HFF-Myc (cell line): ENCODE measurements around the gene UBQLN4.
A peak's percentile ranks its signal among the peaks of the same experiment; 100 is the strongest.
"Not testable (repeated sequence)": the region's sequence is repeated elsewhere in the genome, so short reads cannot be mapped to it uniquely, and the experiment has no call there.

Experiments
- DNase-seq: peaks from one replicate; pipeline ENCODE4 v3.0.0-alpha.2; 2011; ENCODE audit warnings: low read depth; ENCODE audit errors: extremely low read depth
- H3K4me3 ChIP-seq: replicated peaks from 2 replicates; pipeline ENCODE4 v1.5.1; 2011; ENCODE audit warnings: low read depth, mild to moderate bottlenecking, control low read depth, low read length
- TF ChIP-seq, protein P1 (sequence below): IDR thresholded peaks from 2 replicates; pipeline ENCODE4 v1.5.1; 2012; ENCODE audit warnings: mild to moderate bottlenecking, low read depth, low read length, control low read depth; ENCODE audit errors: missing control alignments

UBQLN4 gene

DNA sequence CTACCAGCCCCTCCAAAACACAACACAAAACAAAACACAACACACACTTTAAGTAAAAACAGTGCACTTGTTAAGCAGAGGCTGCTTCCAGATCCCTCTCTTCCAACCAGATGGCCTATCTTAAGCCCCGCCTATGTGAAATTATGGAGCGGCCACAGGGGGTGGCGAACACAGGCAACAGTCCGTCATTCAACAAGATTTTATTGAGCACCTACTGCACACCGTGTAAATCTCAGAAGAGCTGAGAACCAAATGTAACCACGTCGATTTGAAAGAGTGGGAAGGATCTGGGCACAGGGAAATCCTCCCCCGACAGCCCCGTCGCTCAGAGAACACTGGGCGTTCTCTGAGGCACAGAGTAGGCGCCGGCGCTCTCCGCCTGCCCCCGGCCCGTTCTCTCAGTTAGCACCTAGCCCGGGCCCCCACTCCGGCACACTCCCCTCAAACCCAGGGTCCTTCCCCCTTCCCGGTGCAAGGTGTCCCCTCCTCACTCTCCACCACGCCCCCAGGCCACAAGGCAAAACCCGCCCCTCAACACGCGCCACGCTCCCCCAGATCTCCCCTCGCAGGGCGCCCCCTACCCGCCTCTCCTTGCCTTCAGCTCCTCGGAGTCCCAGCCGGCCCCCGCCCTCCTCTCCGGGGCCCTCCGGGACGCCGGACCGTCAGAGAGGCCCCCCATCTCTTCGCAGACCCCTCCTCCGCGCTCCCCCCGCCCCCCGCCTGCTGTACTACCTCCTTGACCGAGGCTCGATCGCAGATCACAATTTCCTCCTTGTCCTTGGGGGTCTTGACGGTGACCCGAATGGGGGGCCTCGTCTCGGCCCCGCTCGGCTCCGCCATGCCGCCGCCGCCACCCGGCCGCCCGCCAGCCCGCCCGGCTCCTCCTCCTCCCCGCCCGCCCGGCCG lies 483 bp downstream of the UBQLN4 start:
- TF ChIP-seq, protein P1, sequence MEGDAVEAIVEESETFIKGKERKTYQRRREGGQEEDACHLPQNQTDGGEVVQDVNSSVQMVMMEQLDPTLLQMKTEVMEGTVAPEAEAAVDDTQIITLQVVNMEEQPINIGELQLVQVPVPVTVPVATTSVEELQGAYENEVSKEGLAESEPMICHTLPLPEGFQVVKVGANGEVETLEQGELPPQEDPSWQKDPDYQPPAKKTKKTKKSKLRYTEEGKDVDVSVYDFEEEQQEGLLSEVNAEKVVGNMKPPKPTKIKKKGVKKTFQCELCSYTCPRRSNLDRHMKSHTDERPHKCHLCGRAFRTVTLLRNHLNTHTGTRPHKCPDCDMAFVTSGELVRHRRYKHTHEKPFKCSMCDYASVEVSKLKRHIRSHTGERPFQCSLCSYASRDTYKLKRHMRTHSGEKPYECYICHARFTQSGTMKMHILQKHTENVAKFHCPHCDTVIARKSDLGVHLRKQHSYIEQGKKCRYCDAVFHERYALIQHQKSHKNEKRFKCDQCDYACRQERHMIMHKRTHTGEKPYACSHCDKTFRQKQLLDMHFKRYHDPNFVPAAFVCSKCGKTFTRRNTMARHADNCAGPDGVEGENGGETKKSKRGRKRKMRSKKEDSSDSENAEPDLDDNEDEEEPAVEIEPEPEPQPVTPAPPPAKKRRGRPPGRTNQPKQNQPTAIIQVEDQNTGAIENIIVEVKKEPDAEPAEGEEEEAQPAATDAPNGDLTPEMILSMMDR: peak; percentile 20
- peak; percentile 43 for DNase-seq
- H3K4me3 ChIP-seq: peak overlapping the region; percentile 83

DNA sequence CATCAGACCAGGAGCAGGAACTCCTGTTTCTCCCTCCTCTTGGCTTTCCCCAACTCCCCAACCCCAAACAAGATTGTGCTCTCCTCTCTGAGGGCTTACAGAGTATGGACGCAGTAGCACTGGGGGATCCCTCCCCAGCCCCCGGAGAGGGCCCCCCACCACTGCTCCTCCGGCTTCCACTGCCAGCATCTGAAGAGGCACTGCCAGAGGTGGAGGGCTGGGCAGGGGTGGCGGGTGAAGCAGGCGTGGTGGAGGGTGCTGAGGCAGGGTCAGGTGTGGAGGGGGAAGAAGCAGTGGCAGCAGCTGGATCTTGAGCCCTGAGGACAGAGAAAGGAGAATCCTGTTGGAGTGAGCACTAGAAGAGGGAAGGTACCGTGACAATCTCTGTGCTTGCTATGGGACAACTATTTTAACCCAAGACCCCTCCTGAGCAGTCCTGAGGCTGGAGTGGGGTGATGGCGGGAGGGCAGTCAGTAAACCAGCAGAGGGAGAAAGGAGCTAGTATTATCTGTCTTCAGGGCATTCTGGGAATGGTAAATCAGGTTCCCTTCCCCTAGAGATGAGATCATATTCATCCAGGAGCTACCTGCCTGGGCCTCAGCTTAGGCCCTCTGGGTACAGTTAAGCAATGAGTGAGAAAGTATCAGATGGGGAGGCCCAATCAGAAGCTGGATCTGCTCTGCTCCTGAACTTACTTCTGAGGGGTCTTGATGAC lies 2.4 kb downstream of the UBQLN4 start:
- H3K4me3 ChIP-seq: no peak overlapping the region
- no peak for DNase-seq
- TF ChIP-seq, protein P1: no peak

DNA sequence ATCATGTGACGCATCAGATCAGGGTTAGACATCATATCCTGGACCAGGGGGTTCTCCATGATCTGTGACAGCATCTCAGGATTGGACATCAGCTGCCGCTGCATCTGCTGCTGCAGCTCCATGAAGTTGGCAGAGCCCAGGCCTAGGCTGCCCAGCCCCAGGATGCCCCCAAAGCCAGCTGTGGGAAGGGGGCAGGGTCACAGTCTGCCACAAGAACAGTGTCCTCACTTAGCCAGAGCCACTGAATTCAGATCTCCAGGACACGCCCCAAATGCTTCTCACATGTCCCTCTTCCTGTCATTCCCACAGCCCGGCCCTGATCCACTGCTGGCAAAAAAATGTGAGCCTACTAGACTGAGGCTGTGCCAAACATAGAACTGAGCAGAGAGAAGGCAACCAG lies 3.2 kb downstream of the UBQLN4 start:
- no peak overlapping the region for H3K4me3 ChIP-seq
- TF ChIP-seq, protein P1: no peak
- DNase-seq: no peak

DNA sequence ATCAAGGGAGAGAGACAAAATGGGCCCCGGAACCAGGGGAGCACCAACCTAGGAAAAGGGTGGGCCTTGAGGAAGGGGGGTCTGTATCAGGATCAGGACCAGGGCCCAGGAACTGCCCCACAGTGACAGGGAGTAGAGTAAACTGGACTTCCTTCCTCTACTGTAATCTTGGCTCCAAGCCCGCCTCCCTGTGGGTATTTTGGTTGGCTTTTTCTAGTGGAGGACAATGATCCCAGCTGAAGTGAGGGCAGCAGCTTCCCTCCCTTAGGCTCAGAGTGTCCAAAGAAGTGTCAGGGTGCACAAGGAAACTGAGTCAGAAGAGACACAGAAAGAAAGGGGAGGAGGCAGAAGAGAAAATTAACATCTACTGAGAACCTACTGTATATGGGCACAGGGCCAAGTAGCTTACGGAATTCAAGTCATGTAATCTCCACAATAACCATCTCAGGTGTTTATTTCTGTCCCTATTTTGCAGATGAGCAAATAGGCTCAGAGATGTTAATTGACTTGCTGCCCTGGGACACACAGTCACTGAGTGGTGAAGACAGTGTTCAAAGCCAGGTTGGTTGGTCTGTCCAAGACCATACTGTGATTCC lies 4.8 kb downstream of the UBQLN4 start:
- DNase-seq: no peak
- TF ChIP-seq, protein P1: no peak
- H3K4me3 ChIP-seq: no peak overlapping the region

DNA sequence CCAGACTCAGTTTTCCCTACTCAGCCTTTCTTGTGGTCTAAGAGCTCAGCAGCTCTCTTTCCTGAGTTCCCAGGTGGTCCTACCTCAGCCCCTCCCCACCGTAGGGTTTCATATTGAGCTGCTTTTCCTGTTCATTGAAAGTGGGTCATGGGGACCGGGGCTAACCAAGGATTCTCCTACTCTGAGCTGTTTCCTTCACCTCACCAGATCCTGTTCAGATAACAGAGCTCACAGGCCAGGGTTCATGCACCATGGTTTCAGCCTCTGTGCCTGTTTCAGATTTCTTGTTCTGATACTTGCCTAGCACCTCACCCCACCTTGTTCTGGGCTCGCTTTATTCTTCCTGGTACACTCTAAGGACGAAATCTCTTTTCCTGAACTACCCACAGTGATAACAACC lies 8.5 kb downstream of the UBQLN4 start:
- no peak overlapping the region for H3K4me3 ChIP-seq
- TF ChIP-seq, protein P1: no peak
- DNase-seq: no peak

DNA sequence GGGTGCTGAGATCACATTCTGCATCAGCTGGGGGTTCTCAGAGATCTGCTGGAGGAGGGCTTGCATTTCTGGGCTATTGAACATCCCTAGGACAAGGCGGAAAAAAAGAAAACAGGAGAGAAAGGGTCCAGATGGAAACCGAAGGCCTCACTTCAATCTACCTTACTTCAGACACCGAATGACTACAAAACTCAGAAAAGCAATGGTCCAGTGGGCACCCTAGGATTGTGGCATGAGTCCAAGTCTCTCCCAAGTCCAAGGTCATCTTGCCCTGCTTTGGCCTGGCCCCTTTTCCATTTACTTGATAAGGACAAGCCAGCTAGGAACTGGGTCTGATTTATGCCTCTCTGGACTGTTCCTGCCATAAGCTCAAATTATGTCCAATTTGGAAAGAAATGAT lies 10.8 kb downstream of the UBQLN4 start:
- no peak for DNase-seq

DNA sequence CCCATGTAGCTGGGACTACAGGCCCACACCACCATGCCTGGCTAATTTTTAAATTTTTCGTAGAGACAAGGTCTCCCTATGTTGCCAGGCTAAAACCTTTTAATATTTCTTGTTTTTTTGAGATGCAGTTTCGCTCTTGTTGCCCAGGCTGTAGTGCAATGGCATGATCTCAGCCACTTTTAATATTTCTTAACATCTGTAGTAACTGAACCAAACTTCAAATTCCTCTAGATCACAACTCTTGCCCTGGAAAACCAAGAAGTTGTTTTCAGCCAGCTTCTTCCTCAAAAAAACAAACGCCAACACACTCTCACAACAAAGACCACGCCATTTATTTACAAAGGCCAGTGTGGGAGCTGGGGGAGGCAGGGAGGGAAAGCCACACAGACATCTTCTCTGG lies 18.6 kb downstream of the UBQLN4 start:
- not testable (repeated sequence) for DNase-seq, H3K4me3 ChIP-seq

More for the DNA sequence above, 10.8 kb downstream of the UBQLN4 start:
- no peak overlapping the region for H3K4me3 ChIP-seq
- TF ChIP-seq, protein P1: no peak
